Endometrium (tissue), 2 donors: Measurements from ENCODE around the gene STPG1.

Experiments used
- FAIRE-seq: peaks from 2 replicates; lab custom pipeline; 2012; peaks lifted over from hg19 to GRCh38; lab: Jason Lieb, UNC
- donor health status: control.
- donor health status: control.

Gene STPG1

DNA sequence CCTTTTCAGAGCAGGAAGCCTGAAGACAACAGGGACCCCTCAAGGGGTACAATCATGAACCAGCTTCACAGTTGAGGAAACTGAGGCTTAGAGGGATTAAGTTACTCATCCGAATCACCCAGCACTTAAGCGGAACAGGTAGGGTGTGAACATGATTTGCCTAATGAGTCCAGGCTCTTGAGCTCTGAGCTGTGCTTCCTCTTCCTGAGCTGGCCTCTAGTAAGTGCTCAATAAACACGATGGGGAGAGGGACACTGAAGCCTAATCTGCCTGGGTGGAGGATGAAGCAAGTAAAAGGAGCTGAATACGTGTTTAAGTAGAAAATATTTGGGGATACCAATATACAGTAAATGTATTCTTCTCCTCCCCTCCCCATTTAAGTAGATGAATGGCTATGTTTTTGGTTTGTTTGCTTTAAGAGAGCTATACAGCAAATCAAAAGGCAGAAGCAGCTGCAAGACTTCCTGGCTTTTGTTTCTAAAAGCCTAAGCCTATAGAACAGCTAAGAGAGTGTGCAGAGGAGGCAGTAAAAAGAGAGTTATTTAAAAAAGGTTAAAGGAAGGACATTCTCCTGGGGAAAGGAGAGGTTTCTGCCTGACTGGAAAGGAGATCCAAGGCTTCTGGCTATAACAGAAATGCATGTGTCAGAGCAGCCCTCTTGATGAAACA, 20.5 kb downstream of the STPG1 start:
- FAIRE-seq = no peak

DNA sequence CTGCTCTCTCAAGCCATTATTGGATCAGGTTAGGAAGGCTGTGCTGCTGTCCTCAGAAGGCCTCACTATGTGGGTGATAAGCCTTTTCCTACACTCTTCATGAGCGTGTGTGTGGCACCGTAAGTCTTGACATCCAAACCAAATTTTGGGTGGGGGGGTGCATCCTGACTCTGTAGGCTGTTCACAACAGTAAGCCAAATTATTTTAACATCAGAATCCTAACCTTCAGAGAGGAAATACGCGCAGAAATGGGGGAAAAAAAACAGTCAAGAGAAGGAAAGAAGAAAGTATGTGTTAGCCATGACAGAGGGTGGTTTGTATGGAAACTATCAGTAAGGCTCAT, 21.0 kb downstream of the STPG1 start:
- no peak for FAIRE-seq

- FAIRE-seq = no peak
Observed at GRCh38 chr1:24391882-24392603, 21.5 kb downstream of the STPG1 start.

DNA sequence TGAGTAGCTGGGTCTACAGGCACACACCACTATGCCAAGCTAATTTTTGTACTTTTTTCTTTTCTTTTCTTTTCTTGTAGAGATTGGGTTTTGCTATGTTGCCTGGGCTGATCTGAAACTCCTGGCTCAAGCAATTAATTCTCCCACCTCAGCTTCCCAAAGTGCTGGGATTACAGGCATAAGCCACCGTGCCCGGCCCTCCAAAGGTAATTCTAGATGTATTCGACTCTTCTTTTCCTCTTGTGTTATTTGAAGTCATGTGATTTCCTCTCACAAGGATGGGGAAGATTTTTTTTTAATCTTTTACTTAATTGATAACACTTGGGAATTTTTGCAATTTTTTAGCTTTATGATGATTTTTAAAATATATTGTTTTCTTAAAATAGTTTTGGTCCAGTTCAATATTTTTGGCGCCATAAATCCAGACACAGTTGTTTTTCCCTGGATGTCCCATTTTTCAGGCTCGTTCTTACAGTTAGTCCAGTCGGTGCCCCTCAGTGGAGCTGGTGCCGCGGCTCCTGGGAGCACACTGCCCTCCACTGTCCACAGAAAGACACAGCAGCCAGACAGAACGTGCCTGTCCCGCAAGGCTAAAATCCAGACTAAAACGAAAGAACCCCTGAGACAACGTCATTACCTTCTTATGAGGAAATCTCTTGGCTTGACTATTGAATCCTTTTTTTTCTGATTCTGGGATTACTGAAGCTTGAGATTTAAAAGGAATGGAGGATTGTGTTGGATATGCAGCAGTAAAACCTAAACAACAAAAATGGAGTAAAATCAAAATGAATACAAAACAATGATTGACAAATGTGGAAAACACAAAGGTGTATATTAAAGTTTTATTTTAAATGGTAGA, 22.4 kb downstream of the STPG1 start:
- FAIRE-seq = peak; percentile 21

GRCh38 chr1:24389231-24389678, 24.3 kb downstream of the STPG1 start:
- FAIRE-seq = no peak

DNA sequence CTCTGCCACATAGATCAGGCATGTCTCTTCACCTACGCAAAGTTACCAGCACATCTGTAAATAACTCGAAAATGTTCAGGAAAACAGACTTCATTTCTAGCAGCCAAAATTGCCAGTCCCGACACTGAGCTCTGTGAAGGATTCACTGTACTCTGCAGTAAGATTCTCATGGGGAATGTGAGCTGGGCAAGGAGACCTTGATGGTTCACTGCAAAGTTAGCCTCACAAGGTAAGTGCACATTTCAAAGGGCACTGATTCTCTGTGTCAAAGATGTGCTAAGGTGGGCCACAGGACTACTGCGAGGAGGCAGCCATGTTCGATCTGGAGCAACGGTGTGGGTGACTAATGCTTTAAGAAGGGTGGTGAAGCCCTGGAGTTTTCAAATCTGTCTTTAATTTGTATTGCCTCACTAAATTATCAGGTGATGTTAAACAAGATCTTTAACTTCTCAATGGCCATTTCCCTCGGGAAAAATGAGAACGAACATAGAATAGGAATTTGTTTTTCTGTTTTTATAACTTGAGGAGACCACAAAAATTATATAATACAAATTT, 25.2 kb downstream of the STPG1 start:
- no peak for FAIRE-seq

GRCh38 chr1:24387636-24388175, 25.9 kb downstream of the STPG1 start:
- FAIRE-seq = no peak

DNA sequence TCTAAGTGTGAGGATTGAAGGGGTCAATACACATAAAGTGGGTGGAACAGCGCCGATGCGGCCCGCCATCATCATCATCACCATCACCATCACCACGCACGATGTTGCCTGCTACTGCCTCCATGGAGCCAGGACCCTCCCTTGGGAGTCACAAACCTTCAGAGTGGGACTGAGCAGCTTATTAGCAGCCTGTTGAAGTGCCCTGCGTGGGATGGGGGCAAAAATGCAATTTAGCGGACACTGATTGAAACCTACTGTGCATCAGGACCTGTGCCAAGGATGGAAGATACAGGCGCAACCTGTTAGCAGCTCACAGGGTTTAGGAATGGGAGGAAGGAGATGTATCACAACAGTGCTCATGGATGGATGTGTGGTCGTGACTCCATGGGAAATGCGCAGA, 26.7 kb downstream of the STPG1 start:
- no peak for FAIRE-seq

- no peak for FAIRE-seq
Observed at GRCh38 chr1:24386241-24386640, 27.3 kb downstream of the STPG1 start.

GRCh38 chr1:24385160-24385940, 28.2 kb downstream of the STPG1 start:
- no peak for FAIRE-seq

DNA sequence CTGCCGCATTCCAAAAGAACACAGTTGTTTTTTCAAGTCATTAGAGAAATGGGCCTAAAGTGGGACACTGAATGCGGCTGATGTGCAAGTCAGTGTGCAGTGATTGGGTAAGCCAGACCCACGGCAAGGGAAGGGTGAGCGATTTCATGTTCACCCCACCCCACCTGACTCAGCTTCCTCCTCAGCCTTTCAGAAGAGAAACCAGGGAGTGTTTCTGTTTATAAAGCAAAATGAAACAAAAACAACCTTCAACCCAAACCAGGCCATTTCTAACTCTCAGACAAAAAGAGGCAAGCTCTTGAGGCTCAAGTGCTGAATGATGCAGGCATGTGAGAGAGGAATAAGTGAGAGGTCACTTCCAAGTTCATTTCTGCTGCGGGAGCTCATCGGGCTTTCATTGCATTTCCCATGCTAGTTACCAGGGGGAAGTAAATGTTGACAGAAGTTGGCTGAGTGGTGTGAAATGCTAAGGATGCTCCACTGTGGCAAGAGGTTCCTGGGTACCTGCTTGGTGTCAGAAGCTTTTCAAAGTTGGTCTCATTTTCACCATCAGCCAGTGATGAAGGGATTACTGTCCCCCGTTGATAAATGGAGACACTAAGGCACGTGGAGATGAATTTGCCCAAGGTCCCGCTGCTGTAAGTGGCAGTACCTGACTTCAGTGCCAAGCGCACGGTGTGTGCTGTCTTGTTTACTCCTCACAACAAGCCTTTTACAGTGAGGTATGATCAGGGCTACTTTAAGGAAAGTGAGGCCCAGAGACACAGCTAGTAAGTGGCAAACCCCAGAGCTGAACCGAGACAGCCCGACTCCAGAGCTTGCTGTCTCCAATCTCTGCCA, 29.1 kb downstream of the STPG1 start:
- no peak for FAIRE-seq

DNA sequence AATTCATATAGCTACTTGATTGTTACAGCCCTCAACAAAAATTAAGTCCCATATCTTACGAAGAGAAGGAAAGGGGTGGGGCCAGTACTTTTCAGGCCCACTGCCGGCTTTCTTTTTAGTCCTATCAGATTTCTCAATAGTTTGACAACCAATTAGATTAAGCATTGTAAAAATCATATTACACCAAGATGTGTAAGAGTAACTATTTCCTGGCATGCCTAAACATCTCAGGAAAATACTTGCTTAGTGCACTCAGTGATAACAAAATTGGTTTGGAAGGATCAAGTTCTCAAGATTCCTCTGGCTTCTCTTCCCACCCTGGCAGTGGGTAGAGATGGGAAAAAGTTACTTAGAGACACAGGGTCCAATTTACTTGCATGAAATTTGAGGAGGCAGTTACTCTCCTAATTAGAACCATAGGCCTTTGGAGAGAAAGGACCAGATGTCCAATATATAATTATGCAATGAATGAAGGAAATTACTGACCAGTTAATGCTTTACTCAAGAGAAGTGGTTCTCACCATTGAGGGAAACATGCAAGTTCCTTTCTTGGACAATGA, 30.1 kb downstream of the STPG1 start:
- FAIRE-seq = no peak

DNA sequence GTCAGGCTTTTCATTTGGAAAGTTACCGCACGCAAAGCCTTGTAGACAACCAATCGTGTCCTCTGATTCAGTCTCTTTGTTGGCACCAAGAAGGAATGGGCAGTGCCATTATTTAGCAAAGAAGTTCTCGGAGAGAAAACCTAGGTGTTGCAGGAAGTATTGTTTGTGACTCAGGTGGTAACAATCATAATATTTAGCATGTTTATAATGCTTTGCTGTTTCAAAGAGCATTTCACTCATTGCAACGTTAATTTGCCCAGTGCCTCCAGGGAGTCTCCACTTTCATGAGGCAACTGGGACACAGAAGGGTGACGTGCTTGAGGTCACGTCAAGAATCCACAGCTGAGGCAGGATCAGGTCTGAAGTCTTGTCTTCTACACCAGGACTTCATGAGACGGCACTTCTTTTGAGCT, 31.4 kb downstream of the STPG1 start:
- FAIRE-seq = no peak

GRCh38 chr1:24381256-24381655, 32.3 kb downstream of the STPG1 start:
- no peak for FAIRE-seq

DNA sequence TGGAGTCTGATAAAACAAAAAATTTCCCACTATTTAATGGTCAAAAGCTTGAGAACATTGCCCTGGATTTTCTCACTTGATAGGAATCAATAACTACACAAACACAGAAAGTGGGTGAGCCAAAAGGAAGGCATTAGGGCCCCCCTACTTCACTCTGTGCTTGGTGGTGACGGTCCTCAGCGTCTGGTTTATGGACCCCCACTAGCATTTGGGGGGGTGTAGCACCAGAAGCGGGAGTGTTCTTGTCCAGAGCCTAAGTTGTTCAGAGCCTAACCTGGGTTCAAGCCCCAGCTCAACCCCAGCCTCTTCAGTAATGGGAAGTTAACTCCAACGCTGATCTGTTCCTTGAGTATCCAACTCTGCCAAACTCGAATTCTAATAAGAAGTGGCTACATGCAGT, 33.1 kb downstream of the STPG1 start:
- no peak for FAIRE-seq

DNA sequence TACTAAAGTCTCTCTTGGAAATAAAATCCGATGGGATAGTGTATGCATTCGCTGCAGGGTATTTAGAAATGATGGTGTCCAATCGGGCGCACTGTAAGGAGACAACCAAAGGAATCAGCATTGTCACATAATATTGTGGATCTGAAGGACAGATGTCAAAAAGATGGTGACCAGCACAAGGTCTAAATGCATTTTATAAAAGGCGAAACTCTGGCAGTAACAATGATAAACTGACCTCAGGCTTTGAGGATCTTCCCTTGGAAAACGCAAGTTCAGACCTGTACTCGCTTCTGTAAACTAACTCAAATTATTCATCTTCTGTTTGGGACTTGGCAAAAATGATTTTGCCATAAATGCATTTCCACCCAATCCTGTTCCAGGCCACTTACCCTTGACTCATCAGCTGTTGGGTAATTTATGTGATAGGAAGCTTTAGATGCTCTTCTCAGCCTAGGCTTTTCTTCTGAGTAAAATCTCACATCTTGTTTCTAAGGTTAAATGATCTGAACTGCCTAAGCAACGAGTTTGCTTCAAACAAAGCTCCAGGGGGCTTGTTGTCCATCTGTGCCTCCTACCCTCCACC, 33.8 kb downstream of the STPG1 start:
- FAIRE-seq = no peak

DNA sequence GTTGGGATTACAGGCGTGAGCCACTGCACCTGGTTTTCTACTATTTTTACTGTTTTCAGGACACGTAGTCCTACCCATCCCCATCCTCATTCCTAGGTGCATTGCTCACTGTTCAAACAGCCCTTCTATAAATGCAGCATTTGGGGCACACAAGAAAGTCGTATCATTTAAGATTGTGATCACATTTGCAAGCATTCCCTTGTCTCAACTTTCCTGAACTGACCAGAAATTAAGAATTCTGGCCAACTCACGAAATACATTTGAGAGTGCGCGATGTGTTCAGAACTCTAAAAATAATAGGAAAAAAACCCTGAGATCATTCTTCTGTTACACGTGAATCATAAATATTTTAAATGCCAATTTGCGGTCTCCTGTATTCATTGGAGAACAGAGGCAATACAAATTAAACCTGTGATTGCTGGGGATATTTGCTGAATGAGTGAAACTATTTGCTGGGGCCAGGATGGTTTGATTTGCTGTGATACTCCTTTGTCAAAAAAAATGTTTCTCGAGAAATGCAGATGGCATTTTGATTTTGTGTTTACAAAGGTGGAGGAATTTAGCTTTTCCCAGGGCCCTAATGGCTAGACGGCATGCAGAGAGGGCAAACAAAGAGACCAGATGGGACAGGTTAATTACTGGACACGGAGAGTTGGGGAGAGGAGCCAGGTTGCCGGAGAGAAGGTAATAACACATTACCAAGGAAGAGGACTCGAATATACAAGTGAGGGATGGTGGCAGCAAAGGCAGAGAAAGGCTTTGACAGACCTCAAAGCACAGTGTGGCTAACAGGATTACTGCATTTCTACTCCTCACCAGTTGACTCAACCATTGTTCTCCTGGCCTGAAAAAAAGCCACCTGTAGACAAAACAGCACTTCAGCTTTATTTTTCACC, 38.4 kb downstream of the STPG1 start:
- no peak for FAIRE-seq

- FAIRE-seq = no peak
Observed at GRCh38 chr1:24373710-24374109, 39.9 kb downstream of the STPG1 start.

GRCh38 chr1:24373044-24373443, 40.5 kb downstream of the STPG1 start:
- FAIRE-seq = no peak
